ENCODE measurements around the gene MVK.
"Not testable (repeated sequence)": the region's sequence is repeated elsewhere in the genome, so short reads cannot be mapped to it uniquely, and the experiment has no call there.

The MVK gene

GRCh38 chr12:109591041-109591440, 17.4 kb downstream of the MVK start:
- DNase-seq (ENCODE audit: low read depth) = no peak

- no peak for DNase-seq (ENCODE audit: low read depth)
These were observed 18.8 kb downstream of the MVK start for GRCh38 chr12:109592195-109592904.

GRCh38 chr12:109592905-109593272, 19.3 kb downstream of the MVK start:
- DNase-seq (ENCODE audit: low read depth) = no peak

GRCh38 chr12:109594556-109595317, 21.1 kb downstream of the MVK start:
- no peak for DNase-seq (ENCODE audit: low read depth)

GRCh38 chr12:109595321-109595902, 21.8 kb downstream of the MVK start:
- DNase-seq (ENCODE audit: low read depth) = peak; percentile 35

GRCh38 chr12:109596418-109597244, 23.0 kb downstream of the MVK start:
- no peak for DNase-seq (ENCODE audit: low read depth)

GRCh38 chr12:109597414-109597794, 23.8 kb downstream of the MVK start:
- no peak for DNase-seq (ENCODE audit: low read depth)

GRCh38 chr12:109597795-109598427, 24.3 kb downstream of the MVK start:
- DNase-seq (ENCODE audit: low read depth) = peak; percentile 58

- no peak for DNase-seq (ENCODE audit: low read depth)
These were observed 24.8 kb downstream of the MVK start for GRCh38 chr12:109598428-109598854.

GRCh38 chr12:109599087-109599486, 25.5 kb downstream of the MVK start:
- DNase-seq (ENCODE audit: low read depth) = no peak

GRCh38 chr12:109600481-109600880, 26.9 kb downstream of the MVK start:
- DNase-seq (ENCODE audit: low read depth) = no peak

GRCh38 chr12:109600995-109601394, 27.4 kb downstream of the MVK start:
- no peak for DNase-seq (ENCODE audit: low read depth)

GRCh38 chr12:109601557-109601956, 28.0 kb downstream of the MVK start:
- DNase-seq (ENCODE audit: low read depth) = no peak

GRCh38 chr12:109602132-109602531, 28.5 kb downstream of the MVK start:
- not testable (repeated sequence) for DNase-seq (ENCODE audit: low read depth)

GRCh38 chr12:109604132-109604585, 30.6 kb downstream of the MVK start:
- DNase-seq (ENCODE audit: low read depth) = no peak

GRCh38 chr12:109605016-109605415, 31.4 kb downstream of the MVK start:
- DNase-seq (ENCODE audit: low read depth) = no peak

GRCh38 chr12:109605599-109606228, 32.1 kb downstream of the MVK start:
- DNase-seq (ENCODE audit: low read depth) = no peak

- DNase-seq (ENCODE audit: low read depth) = no peak
These were observed 32.9 kb downstream of the MVK start for GRCh38 chr12:109606320-109607028.

- no peak for DNase-seq (ENCODE audit: low read depth)
These were observed 34.0 kb downstream of the MVK start for GRCh38 chr12:109607618-109608017.

GRCh38 chr12:109608270-109608669, 34.7 kb downstream of the MVK start:
- DNase-seq (ENCODE audit: low read depth) = no peak

- DNase-seq (ENCODE audit: low read depth) = no peak
These were observed 35.2 kb downstream of the MVK start for GRCh38 chr12:109608793-109609192.

Data from CMK (cell line).